SK-N-MC (cell line): ENCODE measurements around the gene SLC9A9.
"Not testable (repeated sequence)": the region's sequence is repeated elsewhere in the genome, so short reads cannot be mapped to it uniquely, and the experiment has no call there.

Experiments used
- DNase-seq: peaks from one replicate; pipeline ENCODE4 v3.0.0-alpha.2; 2011; ENCODE audit warnings: low read depth, low spot score
- H3K27ac ChIP-seq: fragments of 200-600 bp; sonication (generic); 2 replicates; pipeline ENCODE4 v1.5.1; 2016; ENCODE audit warnings: mixed run types
- H3K36me3 ChIP-seq: fragments of 200-600 bp; sonication (generic); 2 replicates; pipeline ENCODE4 v1.6.1; 2017; ENCODE audit warnings: antibody characterized with exemption, low read length, mixed read lengths; ENCODE audit not compliant: insufficient read depth
- H3K4me3 ChIP-seq: fragments of 200-600 bp; sonication (generic); 2 replicates; pipeline ENCODE4 v1.5.1; 2016
- H3K9ac ChIP-seq: fragments of 200-600 bp; sonication (generic); 2 replicates; pipeline ENCODE4 v1.8.0; 2017; ENCODE audit warnings: mixed run types, mixed read lengths; ENCODE audit not compliant: insufficient read length
- H3K9me3 ChIP-seq: fragments of 200-600 bp; sonication (generic); 2 replicates; pipeline ENCODE4 v1.6.1; 2017; ENCODE audit warnings: low read depth, mild to moderate bottlenecking, antibody characterized with exemption, low read length, moderate library complexity, mixed read lengths
- EZH2 ChIP-seq: fragments of 200-600 bp; sonication (generic); IDR thresholded peaks from one replicate; pipeline ENCODE4 v1.6.1; 2017; ENCODE audit warnings: antibody characterized with exemption
- FOXP2 ChIP-seq: optimal IDR thresholded peaks from 2 replicates; pipeline ENCODE3; 2011; ENCODE audit warnings: mild to moderate bottlenecking, moderate library complexity; ENCODE audit not compliant: insufficient read depth; ENCODE audit errors: extremely low read length, control extremely low read depth
- POLR2AphosphoS5 ChIP-seq: IDR thresholded peaks from 2 replicates; pipeline ENCODE4 v1.6.1; 2012; ENCODE audit warnings: mild to moderate bottlenecking, low read depth, low read length, borderline replicate concordance

The SLC9A9 gene

DNA sequence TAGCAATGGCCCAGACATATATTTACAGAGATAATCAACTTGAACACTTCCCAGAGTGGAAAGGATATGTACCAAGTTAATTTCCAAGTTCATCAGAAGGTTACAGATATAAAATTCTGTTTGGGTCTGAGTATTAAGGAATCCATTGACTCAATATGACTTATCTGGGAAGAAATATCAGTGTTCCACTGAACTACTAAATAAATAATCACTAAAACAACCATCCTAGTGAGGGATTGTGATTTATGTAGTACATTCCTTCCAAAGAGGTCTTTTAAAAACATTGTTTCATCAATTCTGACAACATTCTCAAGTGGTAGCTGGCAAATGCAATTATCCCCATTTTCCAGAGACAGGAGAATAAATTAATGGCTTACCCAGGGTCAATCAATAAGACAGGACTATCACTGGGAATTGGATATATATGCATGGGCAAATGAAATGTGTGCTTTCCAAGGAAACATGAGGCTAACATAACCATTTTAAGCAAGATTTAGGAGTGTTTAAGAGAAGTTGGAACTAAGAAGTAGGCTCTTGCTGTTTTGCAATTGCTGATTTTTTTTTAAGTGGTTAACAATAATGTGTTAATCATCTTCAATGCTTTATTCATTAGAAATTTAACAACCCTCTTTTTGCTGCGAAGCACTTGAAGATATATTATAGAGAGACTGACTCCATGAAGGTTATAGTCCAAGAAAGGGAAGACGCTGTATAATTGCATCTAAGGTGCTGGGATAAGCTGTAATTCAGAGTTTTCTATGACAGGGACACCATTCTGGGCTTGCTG lies 37.9 kb downstream of the SLC9A9 start:
- no peak overlapping the region for H3K9ac ChIP-seq
- H3K36me3 ChIP-seq: no peaks in the 10 kb centered on the region
- H3K4me3 ChIP-seq: no peak overlapping the region
- H3K9me3 ChIP-seq: no peaks in the 10 kb centered on the region
- DNase-seq: no peak
- H3K27ac ChIP-seq: no peak overlapping the region
- TF ChIP-seq EZH2 (no peak), POLR2AphosphoS5 (no peak), FOXP2 (no peak)

DNA sequence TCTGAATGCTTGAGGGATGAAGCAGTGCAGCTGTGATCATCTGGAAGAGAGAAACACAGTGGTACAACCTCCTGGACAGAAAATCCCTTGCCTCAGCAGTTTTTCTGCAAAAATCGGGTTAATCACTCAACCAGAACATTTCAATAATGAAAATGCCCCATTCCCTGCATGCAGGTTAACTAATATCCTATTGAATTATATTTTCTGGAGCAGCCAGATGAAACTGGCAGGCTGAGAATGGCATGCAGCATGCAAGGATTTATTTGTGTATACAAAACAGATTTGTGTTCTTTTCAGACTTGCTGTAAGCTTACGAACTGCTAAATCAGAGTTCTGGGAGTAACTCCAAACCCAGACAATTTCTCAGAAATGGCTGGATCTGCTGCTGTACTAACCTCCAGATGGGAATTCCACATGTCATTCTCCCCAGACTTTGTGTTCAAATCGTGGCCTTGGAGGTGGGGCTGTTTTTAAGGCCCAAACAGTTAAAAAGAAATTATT lies 39.1 kb downstream of the SLC9A9 start:
- Histone ChIP-seq H3K36me3 (no peaks in the 10 kb centered on the region), H3K9me3 (no peaks in the 10 kb centered on the region), H3K27ac (no peak overlapping the region), H3K9ac (no peak overlapping the region), H3K4me3 (no peak overlapping the region)
- TF ChIP-seq EZH2 (no peak), POLR2AphosphoS5 (no peak), FOXP2 (no peak)
- no peak for DNase-seq

DNA sequence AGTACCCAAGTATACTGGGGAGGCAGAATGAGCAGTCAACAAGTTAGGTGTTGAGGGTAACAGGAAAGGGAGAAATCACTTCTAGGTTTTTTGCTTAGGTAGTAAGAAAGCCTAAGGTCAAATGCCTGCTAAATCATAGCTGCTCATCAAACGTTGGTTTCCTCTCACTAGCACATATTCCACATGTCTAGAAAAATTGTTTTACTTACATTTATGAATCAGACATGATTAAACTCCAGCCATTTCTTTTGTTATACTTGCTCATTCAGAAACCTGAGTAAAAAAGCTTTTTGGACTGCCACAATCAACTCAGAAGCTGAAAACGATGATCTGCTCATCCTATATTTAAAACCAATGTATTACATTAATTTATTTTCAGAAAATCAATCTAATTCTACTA lies 40.2 kb downstream of the SLC9A9 start:
- DNase-seq: no peak
- TF ChIP-seq POLR2AphosphoS5 (no peak), FOXP2 (no peak)
- Histone ChIP-seq H3K4me3 (no peak overlapping the region), H3K9ac (no peak overlapping the region), H3K27ac (no peak overlapping the region), H3K36me3 (no peaks in the 10 kb centered on the region), H3K9me3 (no peaks in the 10 kb centered on the region)

DNA sequence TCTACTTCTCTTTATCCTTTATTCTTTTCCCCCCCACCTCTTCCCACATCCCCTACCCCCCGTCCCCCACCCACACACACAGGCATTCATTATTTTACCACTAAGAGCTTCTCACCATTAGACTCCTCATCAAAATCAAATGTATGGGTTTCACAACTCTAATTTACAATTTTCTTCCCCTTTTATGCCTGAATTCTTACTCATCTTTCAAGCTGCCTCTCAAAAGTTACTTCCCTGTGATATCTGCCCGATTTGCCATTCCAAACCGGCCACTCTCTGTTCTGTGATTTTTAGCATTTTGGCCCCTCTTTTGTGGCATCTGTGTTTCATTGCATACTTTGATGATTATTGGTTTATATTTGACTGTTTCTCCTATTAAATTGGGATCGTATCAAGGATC lies 42.2 kb downstream of the SLC9A9 start:
- Histone ChIP-seq H3K36me3 (no peaks in the 10 kb centered on the region), H3K4me3 (no peak overlapping the region), H3K27ac (no peak overlapping the region), H3K9me3 (no peaks in the 10 kb centered on the region), H3K9ac (no peak overlapping the region)
- DNase-seq: no peak
- TF ChIP-seq EZH2: no peak
- no peak for TF ChIP-seq POLR2AphosphoS5
- TF ChIP-seq FOXP2: no peak

DNA sequence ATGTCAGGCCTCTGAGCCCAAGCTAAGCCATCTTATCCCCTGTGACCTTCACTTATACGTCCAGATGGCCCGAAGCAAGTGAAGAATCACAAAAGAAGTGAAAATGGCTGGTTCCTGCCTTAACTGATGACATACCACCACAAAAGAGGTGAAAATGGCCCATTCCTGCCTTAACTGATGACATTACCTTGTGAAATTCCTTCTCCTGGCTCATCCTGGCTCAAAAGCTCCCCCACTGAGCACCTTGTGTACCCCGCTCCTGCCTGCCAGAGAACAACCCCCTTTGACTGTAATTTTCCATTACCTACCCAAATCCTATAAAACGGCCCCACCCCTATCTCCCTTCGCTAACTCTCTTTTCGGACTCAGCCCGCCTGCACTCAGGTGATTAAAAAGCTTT lies 42.8 kb downstream of the SLC9A9 start:
- not testable (repeated sequence) for H3K27ac ChIP-seq, H3K9me3 ChIP-seq

DNA sequence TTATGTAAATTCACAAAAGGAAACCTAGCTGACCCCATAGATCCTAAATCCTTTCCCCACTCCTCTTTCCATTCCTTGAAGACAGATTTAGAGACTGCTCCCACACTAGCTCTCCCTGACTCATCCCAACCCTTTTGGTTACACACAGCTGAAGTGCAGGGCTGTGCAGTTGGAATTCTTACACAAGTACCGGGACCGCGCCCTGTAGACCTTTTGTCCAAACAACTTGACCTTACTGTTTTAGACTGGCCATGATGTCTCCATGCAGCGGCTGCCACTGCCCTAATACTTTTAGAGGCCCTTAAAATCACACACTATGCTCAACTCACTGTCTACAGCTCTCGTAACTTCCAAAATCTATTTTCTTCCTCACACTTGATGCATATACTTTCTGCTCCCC lies 47.2 kb downstream of the SLC9A9 start:
- H3K36me3 ChIP-seq, H3K9me3 ChIP-seq, DNase-seq, H3K27ac ChIP-seq, H3K9ac ChIP-seq, H3K4me3 ChIP-seq: not testable (repeated sequence)

More for the DNA sequence above, 42.8 kb downstream of the SLC9A9 start:
- DNase-seq, H3K9ac ChIP-seq, H3K36me3 ChIP-seq, H3K4me3 ChIP-seq: not testable (repeated sequence)

DNA sequence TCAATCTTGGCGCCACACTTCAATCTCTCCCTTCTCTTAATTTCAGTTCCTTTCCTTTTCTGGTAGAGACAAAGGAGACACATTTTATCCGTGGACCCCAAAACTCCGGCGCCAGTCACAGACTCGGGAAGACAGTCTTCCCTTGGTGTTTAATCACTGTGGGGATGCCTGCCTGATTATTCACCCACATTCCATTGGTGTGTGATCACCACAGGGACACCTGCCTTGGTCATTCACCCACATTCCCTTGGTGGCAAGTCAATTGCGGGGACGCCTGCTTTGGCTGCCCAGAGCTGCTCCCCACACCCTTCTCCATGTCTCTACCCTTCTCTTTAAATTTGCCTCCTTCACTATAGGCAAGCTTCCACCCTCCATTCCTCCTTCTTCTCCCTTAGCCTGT lies 50.1 kb downstream of the SLC9A9 start:
- H3K4me3 ChIP-seq, H3K9me3 ChIP-seq, H3K9ac ChIP-seq, DNase-seq, H3K36me3 ChIP-seq, H3K27ac ChIP-seq: not testable (repeated sequence)

DNA sequence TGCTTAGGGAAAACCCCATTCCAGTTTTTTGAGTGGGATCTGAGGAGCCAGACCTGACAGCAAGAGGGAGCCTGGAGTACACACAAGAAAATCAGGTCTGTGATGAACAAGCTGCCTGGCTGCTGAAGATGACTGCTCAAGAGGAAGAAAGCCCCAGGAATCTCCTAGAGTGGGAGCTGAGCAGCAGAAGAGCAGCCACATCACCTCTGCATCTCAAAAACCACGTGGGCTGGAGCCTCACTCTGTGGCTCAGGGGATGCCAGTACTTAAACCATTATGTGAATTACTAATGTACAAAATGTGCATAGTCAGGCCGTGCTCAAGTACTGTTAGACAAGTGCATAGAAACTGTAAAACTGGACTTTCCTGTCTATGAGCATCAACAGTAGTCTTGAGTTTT lies 52.4 kb downstream of the SLC9A9 start:
- no peaks in the 10 kb centered on the region for H3K9me3 ChIP-seq
- DNase-seq: no peak
- H3K36me3 ChIP-seq: no peaks in the 10 kb centered on the region
- H3K9ac ChIP-seq: no peak overlapping the region
- TF ChIP-seq EZH2 (no peak), FOXP2 (no peak), POLR2AphosphoS5 (no peak)
- H3K4me3 ChIP-seq: no peak overlapping the region
- H3K27ac ChIP-seq: no peak overlapping the region

DNA sequence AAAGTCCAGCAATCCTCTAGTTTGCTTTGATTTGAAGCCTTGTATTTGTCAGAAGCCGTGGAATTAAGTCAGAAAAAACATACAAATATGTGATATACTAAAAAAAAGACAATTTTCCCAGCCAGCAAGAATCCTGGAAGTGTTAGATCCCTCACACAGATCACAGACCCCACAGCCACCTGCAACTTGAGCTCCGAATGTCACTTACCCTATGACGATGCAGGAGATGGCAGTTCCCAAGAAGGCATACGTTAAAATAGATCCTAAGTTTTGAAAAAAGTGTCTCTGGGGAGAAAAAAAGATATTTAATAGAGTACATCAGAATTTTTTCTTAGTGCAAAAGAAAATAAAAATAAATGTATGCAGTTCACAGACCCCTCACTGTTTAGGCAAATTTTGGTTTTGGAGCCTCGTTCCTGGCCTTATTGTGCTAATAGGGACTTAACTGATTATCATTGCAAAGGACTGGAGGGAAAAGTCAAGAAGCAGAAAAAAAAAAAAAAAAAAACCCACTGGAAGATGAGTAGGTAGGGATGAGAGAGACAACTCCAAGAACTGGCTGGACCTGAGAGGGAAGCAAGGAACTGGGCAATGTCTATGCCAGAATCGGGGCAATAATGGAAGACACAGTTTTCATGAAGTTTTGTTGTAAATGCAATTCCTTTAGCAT lies 53.3 kb downstream of the SLC9A9 start:
- TF ChIP-seq FOXP2 (no peak), EZH2 (no peak), POLR2AphosphoS5 (no peak)
- no peak for DNase-seq
- Histone ChIP-seq H3K36me3 (no peaks in the 10 kb centered on the region), H3K27ac (no peak overlapping the region), H3K9me3 (no peaks in the 10 kb centered on the region), H3K9ac (no peak overlapping the region), H3K4me3 (no peak overlapping the region)
